Lung (tissue), 12 donors: ENCODE results near the gene ISM1. TPM values are rescaled to one million over a fixed set of nuclear protein-coding genes. Genes with fewer than 3 reads are reported as not detected.

Source experiments
- ATAC-seq: fragments of 200-7000 bp; cut with Tn5 transposase; one replicate; pipeline ENCODE4 v1.9.1; 2020; ENCODE audit warnings: moderate number of reproducible peaks; ENCODE audit not compliant: insufficient read depth, low FRiP score
- DNase-seq, 3 donors: peaks; one replicate each; pipeline ENCODE4 v3.0.0-alpha.2; 2013 to 2017
- H3K27ac ChIP-seq, 2 donors: one replicate each; pipeline ENCODE4 v1.5.1; 2013; ENCODE audit warnings: mild to moderate bottlenecking in 2 of 2, moderate library complexity in 2 of 2, control low read depth in 1 of 2, inconsistent platforms in 1 of 2, low read depth in 1 of 2, low read length in 1 of 2
- H3K27me3 ChIP-seq, 3 donors: one replicate each; pipeline ENCODE4 v1.5.1; 2013; ENCODE audit warnings: low read length in 2 of 3; ENCODE audit not compliant: control insufficient read depth in 3 of 3, insufficient read depth in 3 of 3
- H3K36me3 ChIP-seq, 4 donors: one replicate each; pipeline ENCODE4 v1.5.1; 2013; ENCODE audit warnings: low read length in 4 of 4, mild to moderate bottlenecking in 1 of 4, moderate library complexity in 1 of 4; ENCODE audit not compliant: control insufficient read depth in 4 of 4, insufficient read depth in 4 of 4
- H3K4me1 ChIP-seq, 5 donors: one replicate each; pipeline ENCODE4 v1.5.1; 2013; ENCODE audit warnings: low read length in 5 of 5, mild to moderate bottlenecking in 2 of 5, moderate library complexity in 1 of 5; ENCODE audit not compliant: control insufficient read depth in 5 of 5, insufficient read depth in 5 of 5
- H3K4me3 ChIP-seq: one replicate; pipeline ENCODE4 v1.5.1; 2013; ENCODE audit warnings: mild to moderate bottlenecking, control low read depth, moderate library complexity
- H3K9ac ChIP-seq, 2 donors: one replicate each; pipeline ENCODE4 v1.5.1; 2013; ENCODE audit warnings: low read length in 2 of 2, control low read depth in 1 of 2; ENCODE audit not compliant: insufficient read depth in 1 of 2
- H3K9me3 ChIP-seq, 4 donors: one replicate each; pipeline ENCODE4 v1.5.1; 2013; ENCODE audit warnings: low read length in 3 of 4, mild to moderate bottlenecking in 1 of 4, moderate library complexity in 1 of 4; ENCODE audit not compliant: control insufficient read depth in 4 of 4, insufficient read depth in 3 of 4
- CTCF ChIP-seq: IDR thresholded peaks from 2 replicates; pipeline ENCODE4 v1.5.1; 2012; ENCODE audit warnings: mild to moderate bottlenecking; ENCODE audit errors: control extremely low read depth, extremely low read depth
- WGBS, 2 donors: extraction: QIAGEN DNeasy Blood & Tissue Kit; methylation state at CpG; one replicate each; pipeline ENCODE4 v1.1.7; 2013; 5-methylcytosine and 5-hydroxymethylcytosine counted together
- polyA plus RNA-seq, 2 donors: library from polyadenylated mRNA; stranded (reverse); fragments of 200-250 nt; gene quantifications; one replicate each; pipeline ENCODE4 v1.2.1, GENCODE V29; 2013
- total RNA-seq, 2 donors: library from RNA; depleted of rRNA in 1 of 2; stranded (reverse); fragments of >200 nt in 1 of 2; gene quantifications; one replicate each; pipeline ENCODE4 v1.2.1, GENCODE V29; 2014 to 2021
- donor health status: control.
- donor health status: control.
- donor health status: Bipolar disorder and iron deficiency.
- donor health status: healthy.
- donor health status: DM: yes; HTN: yes; CAD: no.

The ISM1 gene
- total and polyA plus RNA-seq, 4 donors: 1.6 to 13.6 (median 2.9) TPM

GRCh38 chr20:13337090-13337784 lies 116.2 kb downstream of the ISM1 start:
- peaks cover 0 to 31% (median 13%) of the 10 kb centered on the region in 5 donors for H3K4me1 ChIP-seq
- H3K9ac ChIP-seq: no peak overlapping the region
- no peak overlapping the region for H3K27ac ChIP-seq
- no peak for TF ChIP-seq CTCF
- no peak overlapping the region for H3K4me3 ChIP-seq
- DNase-seq: no peak
- ATAC-seq: no peak
- whole genome bisulfite sequencing, 2 donors: 76 to 81% methylated on average over 6 of the region's 6 CpGs
- no peaks in the 10 kb centered on the region for H3K9me3 ChIP-seq
- no peaks in the 10 kb centered on the region for H3K36me3 ChIP-seq
- no peaks in the 10 kb centered on the region for H3K27me3 ChIP-seq

- no peak overlapping the region for H3K9ac ChIP-seq
- no peak overlapping the region for H3K27ac ChIP-seq
- TF ChIP-seq CTCF: no peak
- no peak overlapping the region for H3K4me3 ChIP-seq
- H3K27me3 ChIP-seq: no peaks in the 10 kb centered on the region
- WGBS, 2 donors: 70 to 92% methylated on average over 2 of the region's 2 CpGs
- H3K4me1 ChIP-seq: peaks cover 0 to 33% (median 12%) of the 10 kb centered on the region in 5 donors
- no peaks in the 10 kb centered on the region for H3K36me3 ChIP-seq
- no peak for ATAC-seq
- DNase-seq: no peak
- no peaks in the 10 kb centered on the region for H3K9me3 ChIP-seq
Observed at GRCh38 chr20:13338097-13338661, 117.1 kb downstream of the ISM1 start.

GRCh38 chr20:13338999-13339411 lies 117.9 kb downstream of the ISM1 start:
- 88 to 90% methylated on average over 3 of the region's 3 CpGs for WGBS, 2 donors

More at GRCh38 chr20:13338999-13339411, 117.9 kb downstream of the ISM1 start:
- no peak overlapping the region for H3K9ac ChIP-seq
- DNase-seq (no peak), ATAC-seq (no peak)
- peaks cover 0 to 25% (median 12%) of the 10 kb centered on the region in 5 donors for H3K4me1 ChIP-seq
- no peak overlapping the region for H3K4me3 ChIP-seq
- H3K27me3 ChIP-seq: no peaks in the 10 kb centered on the region
- no peaks in the 10 kb centered on the region for H3K36me3 ChIP-seq
- H3K9me3 ChIP-seq: no peaks in the 10 kb centered on the region
- no peak for TF ChIP-seq CTCF
- no peak overlapping the region for H3K27ac ChIP-seq
